K562 (cell line): ENCODE measurements around the gene OR6B2. TPM values are rescaled to one million over a fixed set of nuclear protein-coding genes. Genes with fewer than 3 reads are reported as not detected.

ENCODE experiments used
- ATAC-seq: fragments of 200-7000 bp; cut with Tn5 transposase; 3 replicates; pipeline ENCODE4 v1.9.1; 2020; ENCODE audit warnings: moderate library complexity
- BruUV-seq: library from RNA; stranded (reverse); fragments of 400-500 nt; replicated peaks from 2 replicates; lab custom pipeline; 2021; lab: Mats Ljungman, UMichigan
- CTCF ChIA-PET: fragments of 300-600 bp; formaldehyde crosslinking; extraction: SDS; loops from one replicate; lab custom pipeline; 2021; ENCODE audit warnings: low intra/inter-chr PET ratio; lab: Yijun Ruan, JAX
- POLR2A ChIA-PET: fragments of 300-600, 350-650 bp; sonication (Branson Sonifier 250); formaldehyde crosslinking; extraction: SDS; loops from one replicate; lab custom pipeline; 2021; ENCODE audit warnings: antibody characterized with exemption, inconsistent platforms; lab: Yijun Ruan, JAX
- DNase-seq, 4 experiments: peaks; one replicate each; pipeline versions ENCODE4 v3.0.0 to v3.0.0-alpha.2; 2011 to 2018; ENCODE audit warnings: low spot score in 3 of 4, mixed read lengths in 3 of 4; ENCODE audit errors: extremely low read depth in 1 of 4
- FAIRE-seq: peaks from 2 replicates; lab custom pipeline; 2011; peaks lifted over from hg19 to GRCh38; lab: Jason Lieb, UNC
- H2AFZ ChIP-seq: 2 replicates; pipeline ENCODE4 v1.6.0; 2011; ENCODE audit warnings: low read depth, low read length, control low read depth, inconsistent platforms
- H3K27ac ChIP-seq: fragments of 200-600 bp; 3 replicates; pipeline ENCODE4 v1.8.0; 2011; ENCODE audit warnings: low read depth, mild to moderate bottlenecking, control low read depth, inconsistent platforms, low read length, moderate library complexity, mixed read lengths; ENCODE audit errors: extremely low read depth
- H3K27me3 ChIP-seq, 2 experiments: fragments of 300-600 bp in 1 of 2; 2 replicates in 1 of 2; 3 replicates in 1 of 2; pipeline versions ENCODE4 v1.6.0 to v1.8.0; 2011; ENCODE audit warnings: inconsistent platforms in 2 of 2, low read length in 2 of 2, mild to moderate bottlenecking in 1 of 2, mixed read lengths in 1 of 2, moderate library complexity in 1 of 2; ENCODE audit not compliant: control insufficient read depth in 2 of 2, insufficient read depth in 2 of 2
- H3K36me3 ChIP-seq: fragments of 300-600 bp; 3 replicates; pipeline ENCODE4 v1.8.0; 2011; ENCODE audit warnings: mild to moderate bottlenecking, low read length, inconsistent platforms; ENCODE audit not compliant: control insufficient read depth, insufficient read depth
- H3K4me1 ChIP-seq, 2 experiments: fragments of 200-600 bp in 1 of 2; replicated peaks in 1 of 2; 2 replicates in 1 of 2; 3 replicates in 1 of 2; pipeline versions ENCODE4 v1.5.1 to v1.8.0; 2011; ENCODE audit warnings: inconsistent platforms in 2 of 2, low read length in 2 of 2, mild to moderate bottlenecking in 1 of 2, mixed read lengths in 1 of 2, moderate library complexity in 1 of 2; ENCODE audit not compliant: control insufficient read depth in 2 of 2, insufficient read depth in 2 of 2
- H3K4me2 ChIP-seq: 2 replicates; pipeline ENCODE4 v1.6.1; 2011; ENCODE audit warnings: low read length, control low read depth, inconsistent platforms, mixed read lengths; ENCODE audit not compliant: insufficient read depth
- H3K4me3 ChIP-seq: fragments of 200-600 bp; sonication (generic), shearing (Covaris generic); 2 replicates; pipeline ENCODE4 v1.5.1; 2016; ENCODE audit warnings: control low read depth, inconsistent platforms
- H3K79me2 ChIP-seq: fragments of 200-600 bp; 3 replicates; pipeline ENCODE4 v1.8.0; 2011; ENCODE audit warnings: low read length, inconsistent platforms; ENCODE audit not compliant: control insufficient read depth, insufficient read depth
- H3K9ac ChIP-seq, 2 experiments: 2 replicates each; pipeline versions ENCODE4 v1.6.0 to v1.6.1; 2011; ENCODE audit warnings: low read depth in 2 of 2, low read length in 2 of 2, control low read depth in 1 of 2, inconsistent platforms in 1 of 2, mild to moderate bottlenecking in 1 of 2, mixed read lengths in 1 of 2; ENCODE audit not compliant: insufficient read depth in 1 of 2
- H3K9me1 ChIP-seq: one replicate; pipeline ENCODE4 v1.6.0; 2011; ENCODE audit warnings: inconsistent platforms, mild to moderate bottlenecking, low read length, moderate library complexity; ENCODE audit not compliant: control insufficient read depth, insufficient read depth
- H3K9me3 ChIP-seq: replicated peaks from 2 replicates; pipeline ENCODE4 v1.5.1; 2011; ENCODE audit warnings: low read depth, low read length, inconsistent platforms; ENCODE audit not compliant: control insufficient read depth, insufficient read depth
- H4K20me1 ChIP-seq: replicated peaks from 2 replicates; pipeline ENCODE4 v1.6.1; 2011; ENCODE audit warnings: low read length, inconsistent platforms, mixed read lengths; ENCODE audit not compliant: control insufficient read depth, insufficient read depth
- BMI1 ChIP-seq: fragments of 150-350 bp; IDR thresholded peaks from 2 replicates; pipeline ENCODE4 v1.6.1; 2014; ENCODE audit warnings: low read length
- BRD4 ChIP-seq: fragments of 200-600 bp; sonication (generic); IDR thresholded peaks from 2 replicates; pipeline ENCODE4 v1.6.1; 2017; ENCODE audit warnings: inconsistent platforms
- C11orf30 ChIP-seq: fragments of 450-650 bp; IDR thresholded peaks from 2 replicates; pipeline ENCODE4 v1.6.1; 2016; ENCODE audit warnings: low read depth, mild to moderate bottlenecking
- HDAC1 ChIP-seq, 2 experiments: fragments of 450-650 bp; IDR thresholded peaks; 2 replicates each; pipeline ENCODE4 v1.6.1; 2016 to 2017; ENCODE audit warnings: inconsistent platforms in 1 of 2, mild to moderate bottlenecking in 1 of 2, moderate library complexity in 1 of 2
- LEF1 ChIP-seq: fragments of 450-650 bp; IDR thresholded peaks from 2 replicates; pipeline ENCODE4 v1.6.1; 2016; ENCODE audit warnings: mild to moderate bottlenecking
- NFXL1 ChIP-seq: fragments of 450-650 bp; formaldehyde crosslinking; IDR thresholded peaks from 2 replicates; pipeline ENCODE4 v1.4.0; 2021; ENCODE audit warnings: mild to moderate bottlenecking
- POLR3G ChIP-seq: IDR thresholded peaks from 2 replicates; pipeline ENCODE4 v1.6.1; 2011; ENCODE audit not compliant: insufficient read length, insufficient replicate concordance; ENCODE audit errors: extremely low read depth
- RB1 ChIP-seq: fragments of 450-650 bp; IDR thresholded peaks from 2 replicates; pipeline ENCODE4 v1.6.1; 2017; ENCODE audit warnings: low read depth, mild to moderate bottlenecking
- SIX5 ChIP-seq, 2 experiments: IDR thresholded peaks; 2 replicates each; pipeline ENCODE4 v1.6.1; 2011; ENCODE audit warnings: low read length in 2 of 2, borderline replicate concordance in 1 of 2, low read depth in 1 of 2, mild to moderate bottlenecking in 1 of 2, moderate library complexity in 1 of 2; ENCODE audit not compliant: insufficient read depth in 1 of 2
- SRSF7 ChIP-seq: fragments of 200-400 bp; formaldehyde crosslinking; optimal IDR thresholded peaks from 2 replicates; pipeline ENCODE3; 2017; ENCODE audit warnings: mild to moderate bottlenecking, low read depth, low read length
- STAG1 ChIP-seq: sonication (generic); formaldehyde crosslinking; IDR thresholded peaks from 2 replicates; pipeline ENCODE4 v1.5.0; 2020; ENCODE audit warnings: missing genetic modification reagents, borderline replicate concordance
- TAF15 ChIP-seq: fragments of 200-400 bp; formaldehyde crosslinking; IDR thresholded peaks from 2 replicates; pipeline ENCODE4 v1.6.1; 2017; ENCODE audit warnings: mild to moderate bottlenecking, low read depth, low read length, moderate library complexity
- XRCC4 ChIP-seq: IDR thresholded peaks from one replicate; pipeline ENCODE4 v1.6.1; 2011; ENCODE audit not compliant: insufficient read depth, insufficient read length; ENCODE audit errors: extremely low read depth
- ZNF507 ChIP-seq: conservative IDR thresholded peaks from 2 replicates; pipeline ENCODE4 v1.6.1; 2017; ENCODE audit warnings: missing genetic modification characterization, missing compliant biosample characterization
- ZNF561 ChIP-seq: fragments of 450-650 bp; formaldehyde crosslinking; conservative IDR thresholded peaks from 2 replicates; pipeline ENCODE4 v1.4.0; 2020; ENCODE audit warnings: mild to moderate bottlenecking, moderate library complexity
- WGBS: fragments of 100-300 bp; shearing (Covaris generic); methylation state at CpG from one replicate; pipeline ENCODE4 v1.1.6; 2016; ENCODE audit warnings: low coverage, mixed read lengths; ENCODE audit not compliant: insufficient coverage; ENCODE audit errors: missing lambda C conversion rate; 5-methylcytosine and 5-hydroxymethylcytosine counted together
- in situ Hi-C: fragments of 300-500 bp; cut with MboI; formaldehyde crosslinking; loops from 4 replicates; pipeline ENCODE4 v1.15.0; 2018; ENCODE audit warnings: inconsistent platforms, mixed read lengths
- intact Hi-C: fragments of 100-400 bp; cut with micrococcal nuclease; formaldehyde crosslinking; loops from 2 replicates; pipeline ENCODE4 v1.14.2; 2022
- polyA plus RNA-seq, 8 experiments: library from polyadenylated mRNA; depleted of rRNA in 4 of 8; stranded (reverse) in 5 of 8; unstranded in 3 of 8; fragments of >200 nt; fragmentation: Nextera tagmentation in 2 of 8; fragmentation: Illumina TruSeq in 1 of 8; extraction: Ambion mirVana in 2 of 8; extraction: Trizol in 1 of 8; gene quantifications; 2 replicates each; pipeline versions ENCODE4 v1.2.1 to v1.2.3, GENCODE V29; 2011 to 2014; ENCODE audit warnings: inconsistent platforms in 1 of 8, missing spikeins in 1 of 8
- total RNA-seq, 7 experiments: library from RNA; depleted of rRNA in 6 of 7; stranded (reverse); fragments of >200 nt in 6 of 7; fragmentation: Illumina TruSeq in 2 of 7; extraction: Trizol in 2 of 7; gene quantifications; 2 replicates each; pipeline versions ENCODE4 v1.2.1 to v1.2.3, GENCODE V29; 2011 to 2021; ENCODE audit warnings: low replicate concordance in 1 of 7
- TF ChIP-seq, protein P1 (sequence below): fragments of 450-650 bp; IDR thresholded peaks from 2 replicates; pipeline ENCODE4 v1.6.1; 2016; ENCODE audit warnings: low read depth, mild to moderate bottlenecking, moderate library complexity

Gene OR6B2
- total and polyA plus RNA-seq, 9 of the 15 experiments (the other 6 are each of a cell fraction or from before 2014, with no cell fraction given) = not detected

- TF ChIP-seq POLR3G = no peak
- TF ChIP-seq ZNF507 (tag) = no peak
- no peak for TF ChIP-seq SRSF7
- TF ChIP-seq HDAC1 (IDR thresholded peaks at IDR 0.05) = no peak
- no peak for TF ChIP-seq ZNF561 (CRISPR knock-in tag)
- TF ChIP-seq BRD4 = no peak
- TF ChIP-seq STAG1 (CRISPR knock-in tag) = no peak
Observed at GRCh38 chr2:240052524-240052923, 22.3 kb upstream of the OR6B2 start (continued).

- intact Hi-C loops (no loop called here), in situ Hi-C loops (no loop called here)
- H3K4me2 ChIP-seq = no peak overlapping the region
- CTCF ChIA-PET = no interaction called here
- H3K9ac ChIP-seq = no peak overlapping the region
- no peak for ATAC-seq
- no peak overlapping the region for H3K27ac ChIP-seq
- POLR2A ChIA-PET = interaction anchor here (1.0 kb wide), 1 partner anchor 10 kb away, joined by 5 read pairs; no protein-coding TSS in a partner anchor
- H3K36me3 ChIP-seq = no peaks in the 10 kb centered on the region
- H3K4me3 ChIP-seq = no peak overlapping the region
- H3K9me1 ChIP-seq = no peaks in the 10 kb centered on the region
- no peak for DNase-seq
- H3K27me3 ChIP-seq = peaks cover 13 to 55% of the 10 kb centered on the region in 2 experiments; a peak in 4 of 5 replicates
- FAIRE-seq = no peak
- WGBS = 0% methylated on average over 4 of the region's 4 CpGs
- H3K9me3 ChIP-seq = no peaks in the 10 kb centered on the region
- H4K20me1 ChIP-seq = no peaks in the 10 kb centered on the region
- no peak overlapping the region for H2AFZ ChIP-seq
- no TSS peak for BruUV-seq
- no peaks in the 10 kb centered on the region for H3K4me1 ChIP-seq
- no peaks in the 10 kb centered on the region for H3K79me2 ChIP-seq
- TF ChIP-seq TAF15 (no peak), NFXL1 (CRISPR knock-in tag) (no peak), SIX5 (IDR thresholded peaks at IDR 0.05; ENCODE audit: borderline replicate concordance in 1 of 2, insufficient read depth in 1 of 2, low read depth in 1 of 2, low read length in 2 of 2) (no peak), XRCC4 (no peak), BMI1 (no peak), LEF1 (no peak), RB1 (no peak), C11orf30 (no peak)
- TF ChIP-seq, protein P1, sequence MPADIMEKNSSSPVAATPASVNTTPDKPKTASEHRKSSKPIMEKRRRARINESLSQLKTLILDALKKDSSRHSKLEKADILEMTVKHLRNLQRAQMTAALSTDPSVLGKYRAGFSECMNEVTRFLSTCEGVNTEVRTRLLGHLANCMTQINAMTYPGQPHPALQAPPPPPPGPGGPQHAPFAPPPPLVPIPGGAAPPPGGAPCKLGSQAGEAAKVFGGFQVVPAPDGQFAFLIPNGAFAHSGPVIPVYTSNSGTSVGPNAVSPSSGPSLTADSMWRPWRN = no peak
Observed at GRCh38 chr2:240051697-240052096, 21.5 kb upstream of the OR6B2 start.
